Suprapubic skin (tissue), 4 donors: ENCODE results near the gene AAMP. TPM values are rescaled to one million over a fixed set of nuclear protein-coding genes. Genes with fewer than 3 reads are reported as not detected.

ENCODE experiments used
- DNase-seq, 2 donors: peaks; one replicate each; pipeline ENCODE4 v3.0.0-alpha.2; 2019; ENCODE audit warnings: low spot score in 2 of 2
- H3K27ac ChIP-seq: fragments of 200-600 bp; sonication (generic); one replicate; pipeline ENCODE4 v1.5.1; 2019
- H3K27me3 ChIP-seq: fragments of 200-600 bp; sonication (generic); one replicate; pipeline ENCODE4 v1.5.1; 2019
- H3K36me3 ChIP-seq: fragments of 200-600 bp; sonication (generic); one replicate; pipeline ENCODE4 v1.5.1; 2019
- H3K4me1 ChIP-seq: fragments of 200-600 bp; sonication (generic); one replicate; pipeline ENCODE4 v1.5.1; 2019
- H3K4me3 ChIP-seq: fragments of 200-600 bp; sonication (generic); one replicate; pipeline ENCODE4 v1.5.1; 2019; ENCODE audit warnings: mild to moderate bottlenecking
- H3K9me3 ChIP-seq: fragments of 200-600 bp; sonication (generic); one replicate; pipeline ENCODE4 v1.5.1; 2019
- CTCF ChIP-seq, 2 donors: fragments of 200-600 bp in 1 of 2; fragments of 450-650 bp in 1 of 2; sonication (generic) in 1 of 2; IDR thresholded peaks; one replicate each; pipeline ENCODE4 v1.5.1; 2016 to 2019; ENCODE audit warnings: antibody characterized with exemption in 2 of 2, mild to moderate bottlenecking in 1 of 2, moderate library complexity in 1 of 2
- EP300 ChIP-seq: sonication (generic); formaldehyde crosslinking; IDR thresholded peaks from one replicate; pipeline ENCODE4 v1.6.1; 2017; ENCODE audit warnings: antibody characterized with exemption
- POLR2A ChIP-seq, 2 donors: fragments of 450-650 bp; IDR thresholded peaks; one replicate each; pipeline ENCODE4 v1.6.1; 2017; ENCODE audit warnings: antibody characterized with exemption in 2 of 2, mild to moderate bottlenecking in 2 of 2, moderate library complexity in 2 of 2
- POLR2AphosphoS5 ChIP-seq, 3 donors: sonication (generic); formaldehyde crosslinking; IDR thresholded peaks; one replicate each; pipeline ENCODE4 v1.6.1; 2017; ENCODE audit warnings: antibody characterized with exemption in 3 of 3
- WGBS: methylation state at CpG from one replicate; pipeline ENCODE4 v1.1.5; 2018; 5-methylcytosine and 5-hydroxymethylcytosine counted together
- total RNA-seq, 4 donors: library from RNA; depleted of rRNA; stranded (reverse); fragments of >200 nt; gene quantifications; one replicate each; pipeline ENCODE4 v1.1.0, GENCODE V29; 2016

The AAMP gene
- total RNA-seq, 4 donors from 2014 or later: 103 to 154 (median 144) TPM

DNA sequence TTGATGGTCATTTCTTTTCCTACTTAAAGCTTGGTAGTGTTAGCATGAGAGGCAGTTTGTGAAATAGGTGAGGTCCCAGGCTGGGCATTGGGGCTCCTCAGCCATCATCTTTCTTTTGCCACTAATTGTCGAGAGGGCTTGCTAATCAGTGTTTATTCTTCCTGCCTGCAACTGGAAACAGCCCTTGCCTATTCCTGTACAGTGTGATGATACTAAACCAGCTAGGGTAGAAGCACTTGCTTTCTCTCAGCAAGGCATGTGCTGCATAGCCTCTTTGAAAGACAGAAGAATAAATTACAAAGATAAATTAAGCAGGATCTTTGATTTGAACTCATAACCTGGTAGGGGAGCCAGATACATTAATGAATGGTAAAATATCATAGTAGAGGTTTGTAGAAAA lies 25.7 kb downstream of the AAMP start:
- DNase-seq: no peak
- H3K4me1 ChIP-seq: peaks cover 3% of the 10 kb centered on the region
- no peaks in the 10 kb centered on the region for H3K27me3 ChIP-seq
- no peaks in the 10 kb centered on the region for H3K9me3 ChIP-seq
- H3K27ac ChIP-seq: no peak overlapping the region
- H3K4me3 ChIP-seq: no peak overlapping the region
- TF ChIP-seq EP300 (no peak), POLR2AphosphoS5 (IDR thresholded peaks at IDR 0.05) (no peak), CTCF (IDR thresholded peaks at IDR 0.05) (no peak), POLR2A (IDR thresholded peaks at IDR 0.05) (no peak)
- peaks cover 98% of the 10 kb centered on the region for H3K36me3 ChIP-seq
- WGBS: 72% methylated on average over 1 of the region's 1 CpG

DNA sequence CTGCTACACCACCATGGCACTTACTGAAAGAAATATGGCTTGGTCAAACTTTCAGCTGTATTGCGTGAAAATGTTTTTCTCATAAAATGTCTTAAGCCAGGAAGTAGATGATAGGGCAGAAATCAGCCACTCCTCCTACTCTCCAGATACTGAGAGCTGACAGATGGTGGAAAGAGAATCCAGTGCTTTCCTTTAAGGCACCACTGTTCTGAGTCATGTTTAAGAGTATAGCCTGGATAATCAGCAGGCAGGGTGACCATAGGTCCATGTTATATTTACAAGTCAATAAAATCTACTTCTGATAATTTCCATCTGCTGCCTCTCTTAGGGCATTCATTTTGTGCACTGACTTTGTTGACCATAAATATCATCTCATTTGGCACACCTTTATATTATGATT lies 31.1 kb downstream of the AAMP start:
- no peak for TF ChIP-seq POLR2AphosphoS5 (IDR thresholded peaks at IDR 0.05)
- no peak for TF ChIP-seq EP300
- TF ChIP-seq CTCF (IDR thresholded peaks at IDR 0.05): no peak
- TF ChIP-seq POLR2A (IDR thresholded peaks at IDR 0.05): no peak
- Histone ChIP-seq H3K4me3 (no peak overlapping the region), H3K4me1 (peaks cover 3% of the 10 kb centered on the region), H3K36me3 (peaks cover 98% of the 10 kb centered on the region), H3K9me3 (no peaks in the 10 kb centered on the region), H3K27me3 (no peaks in the 10 kb centered on the region), H3K27ac (no peak overlapping the region)
- WGBS: 80% methylated on average over 1 of the region's 1 CpG
- DNase-seq: no peak

DNA sequence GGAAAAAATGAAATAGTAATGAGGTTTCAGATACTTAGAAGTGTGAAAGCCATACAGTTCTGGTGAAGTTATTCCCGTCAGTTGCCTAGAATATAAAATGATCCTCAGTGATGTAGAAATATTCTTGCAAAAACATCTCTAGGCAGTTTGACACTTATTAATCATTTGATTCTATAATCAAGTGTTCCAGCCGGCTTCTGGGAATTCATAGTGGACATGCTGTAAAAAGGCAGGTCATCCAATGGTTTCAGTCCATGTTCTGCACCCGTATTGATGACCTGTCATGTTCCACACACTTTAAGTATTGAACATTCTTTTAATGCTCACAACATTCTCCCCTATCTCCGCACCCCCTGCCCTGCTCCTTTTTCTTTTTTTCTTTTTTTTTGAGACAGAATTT lies 33.1 kb downstream of the AAMP start:
- TF ChIP-seq POLR2AphosphoS5 (IDR thresholded peaks at IDR 0.05): no peak
- TF ChIP-seq EP300: no peak
- no peak for TF ChIP-seq POLR2A (IDR thresholded peaks at IDR 0.05)

DNA sequence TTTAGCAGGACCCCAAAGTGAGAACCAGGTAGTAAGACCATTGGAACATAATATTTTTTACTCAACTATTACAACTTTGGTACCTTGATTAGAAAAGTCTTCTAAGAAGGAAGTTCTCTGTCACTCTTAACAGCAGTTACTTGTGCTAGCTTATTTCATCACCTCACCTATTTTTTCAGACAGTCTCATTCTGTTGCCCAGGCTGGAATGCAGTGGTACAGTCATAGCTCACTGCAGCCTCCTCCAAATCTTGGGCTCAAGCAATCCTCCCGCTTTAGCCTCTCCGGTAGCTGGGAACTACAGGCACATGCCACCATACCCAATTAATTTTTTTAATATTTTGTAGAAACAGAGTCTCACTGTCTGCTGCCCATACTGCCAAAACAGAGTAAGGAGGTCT lies 34.9 kb downstream of the AAMP start:
- TF ChIP-seq CTCF (IDR thresholded peaks at IDR 0.05) (no peak), POLR2A (IDR thresholded peaks at IDR 0.05) (no peak), EP300 (no peak), POLR2AphosphoS5 (IDR thresholded peaks at IDR 0.05) (no peak)
- Histone ChIP-seq H3K27ac (no peak overlapping the region), H3K27me3 (no peaks in the 10 kb centered on the region), H3K9me3 (no peaks in the 10 kb centered on the region), H3K4me3 (no peak overlapping the region), H3K36me3 (peaks cover 95% of the 10 kb centered on the region), H3K4me1 (peaks cover 10% of the 10 kb centered on the region)
- WGBS: 100% methylated on average over 2 of the region's 2 CpGs
- no peak for DNase-seq

More for the DNA sequence above, 33.1 kb downstream of the AAMP start:
- Histone ChIP-seq H3K4me3 (no peak overlapping the region), H3K9me3 (no peaks in the 10 kb centered on the region), H3K27ac (no peak overlapping the region), H3K4me1 (peaks cover 3% of the 10 kb centered on the region), H3K36me3 (peaks cover 96% of the 10 kb centered on the region), H3K27me3 (no peaks in the 10 kb centered on the region)
- 89% methylated on average over 4 of the region's 4 CpGs for WGBS
- DNase-seq: no peak

GRCh38 chr2:218234521-218234920 lies 35.4 kb downstream of the AAMP start:
- H3K36me3 ChIP-seq: peaks cover 90% of the 10 kb centered on the region
- peaks cover 15% of the 10 kb centered on the region for H3K4me1 ChIP-seq
- H3K4me3 ChIP-seq: no peak overlapping the region
- DNase-seq: no peak
- no peak for TF ChIP-seq POLR2A (IDR thresholded peaks at IDR 0.05)
- no peak for TF ChIP-seq CTCF (IDR thresholded peaks at IDR 0.05)
- no peak for TF ChIP-seq EP300
- TF ChIP-seq POLR2AphosphoS5 (IDR thresholded peaks at IDR 0.05): no peak
- no peaks in the 10 kb centered on the region for H3K27me3 ChIP-seq
- H3K27ac ChIP-seq: no peak overlapping the region
- 59% methylated on average over 3 of the region's 3 CpGs for WGBS
- no peaks in the 10 kb centered on the region for H3K9me3 ChIP-seq

- Histone ChIP-seq H3K4me3 (no peak overlapping the region), H3K9me3 (no peaks in the 10 kb centered on the region), H3K27ac (no peak overlapping the region), H3K4me1 (peaks cover 25% of the 10 kb centered on the region), H3K36me3 (peaks cover 90% of the 10 kb centered on the region), H3K27me3 (no peaks in the 10 kb centered on the region)
- no peak for TF ChIP-seq CTCF (IDR thresholded peaks at IDR 0.05)
- no peak for TF ChIP-seq POLR2AphosphoS5 (IDR thresholded peaks at IDR 0.05)
- TF ChIP-seq EP300: no peak
- no peak for TF ChIP-seq POLR2A (IDR thresholded peaks at IDR 0.05)
- 93% methylated on average over 4 of the region's 4 CpGs for WGBS
- no peak for DNase-seq
Observed at GRCh38 chr2:218233543-218233942, 36.4 kb downstream of the AAMP start.
